T-cell (primary cell): ENCODE measurements around the gene INTS11. TPM values are rescaled to one million over a fixed set of nuclear protein-coding genes. Genes with fewer than 3 reads are reported as not detected.

Experiments
- ATAC-seq, 4 experiments: fragments of 200-7000 bp in 3 of 4; fragments of 150-1000 bp in 1 of 4; cut with Tn5 transposase; replicated peaks in 1 of 4; 1 replicate in 3 of 4; 2 replicates in 1 of 4; pipeline ENCODE4 v1.10.0; 2021; ENCODE audit warnings: moderate library complexity in 3 of 4, mild to moderate bottlenecking in 2 of 4, moderate number of reproducible peaks in 1 of 4
- CTCF ChIA-PET, 2 donors: fragments of 300-600 bp; sonication (Branson Sonifier 250); formaldehyde crosslinking; loops; one replicate each; lab custom pipeline; 2022; ENCODE audit warnings: antibody characterized with exemption in 2 of 2; lab: Charles Lee
- POLR2A ChIA-PET, 2 donors: fragments of 300-600 bp; sonication (Branson Sonifier 250); formaldehyde crosslinking; loops; one replicate each; lab custom pipeline; 2022; ENCODE audit warnings: antibody characterized with exemption in 2 of 2; lab: Charles Lee
- DNase-seq, 35 experiments: peaks; one replicate each; pipeline versions ENCODE4 v3.0.0 to v3.0.0-alpha.2; 2013 to 2023
- H3K27ac ChIP-seq: one replicate; pipeline ENCODE4 v1.5.1; 2013; ENCODE audit warnings: low read length
- H3K27me3 ChIP-seq, 2 experiments: replicated peaks in 1 of 2; 1 replicate in 1 of 2; 2 replicates in 1 of 2; pipeline versions ENCODE4 v1.6.1 to v1.7.0; 2013; ENCODE audit warnings: low read length in 1 of 2, mixed read lengths in 1 of 2; ENCODE audit not compliant: control insufficient read depth in 2 of 2, insufficient read depth in 2 of 2; ENCODE audit errors: extremely low read depth in 1 of 2
- H3K36me3 ChIP-seq, 2 donors: 1 replicate in 1 of 2; 2 replicates in 1 of 2; pipeline versions ENCODE4 v1.6.1 to v1.7.0; 2013; ENCODE audit warnings: low read length in 1 of 2; ENCODE audit not compliant: control insufficient read depth in 2 of 2, insufficient read depth in 1 of 2; ENCODE audit errors: extremely low read depth in 1 of 2
- H3K4me1 ChIP-seq, 2 experiments: 1 replicate in 1 of 2; 2 replicates in 1 of 2; pipeline versions ENCODE4 v1.6.1 to v1.7.0; 2013; ENCODE audit warnings: low read length in 2 of 2, mixed read lengths in 1 of 2; ENCODE audit not compliant: insufficient read depth in 2 of 2, control insufficient read depth in 1 of 2; ENCODE audit errors: extremely low read depth in 1 of 2
- H3K4me3 ChIP-seq, 2 donors: 1 replicate in 1 of 2; 2 replicates in 1 of 2; pipeline versions ENCODE4 v1.5.1 to v1.7.0; 2013; ENCODE audit warnings: mild to moderate bottlenecking in 2 of 2, low read length in 1 of 2, moderate library complexity in 1 of 2; ENCODE audit not compliant: control insufficient read depth in 1 of 2; ENCODE audit errors: extremely low read depth in 1 of 2
- H3K9me3 ChIP-seq: 2 replicates; pipeline ENCODE4 v1.7.0; 2013
- H3K27ac Mint-ChIP-seq, 2 donors: one replicate each; pipeline ENCODE4 v1.8.0; 2020 to 2021; ENCODE audit warnings: mild to moderate bottlenecking in 2 of 2, mixed read lengths in 2 of 2
- H3K27me3 Mint-ChIP-seq, 2 donors: one replicate each; pipeline ENCODE4 v1.8.0; 2021 to 2022; ENCODE audit warnings: mixed read lengths in 2 of 2
- H3K36me3 Mint-ChIP-seq: one replicate; pipeline ENCODE4 v1.8.0; 2021; ENCODE audit warnings: mixed read lengths
- H3K4me1 Mint-ChIP-seq, 3 donors: one replicate each; pipeline ENCODE4 v1.8.0; 2020 to 2022; ENCODE audit warnings: mixed read lengths in 3 of 3, mild to moderate bottlenecking in 1 of 3
- H3K4me3 Mint-ChIP-seq, 3 donors: one replicate each; pipeline ENCODE4 v1.8.0; 2020 to 2022; ENCODE audit warnings: mild to moderate bottlenecking in 3 of 3, mixed read lengths in 3 of 3, moderate library complexity in 3 of 3
- H3K9me3 Mint-ChIP-seq, 3 donors: one replicate each; pipeline ENCODE4 v1.8.0; 2020 to 2022; ENCODE audit warnings: mixed read lengths in 3 of 3
- WGBS: methylation state at CpG from one replicate; pipeline ENCODE4 v1.1.5; 2013; ENCODE audit warnings: missing lambda C conversion rate; ENCODE audit not compliant: insufficient coverage; 5-methylcytosine and 5-hydroxymethylcytosine counted together
- total RNA-seq, 35 experiments: library from RNA in 6 of 35; stranded (reverse) in 6 of 35; fragments of 120-200 nt in 1 of 35; gene quantifications; one replicate each; pipeline versions ENCODE4 v1.2.1 to v1.2.4 and lab custom pipeline; 2013 to 2026

Gene INTS11
- total RNA-seq, 5 donors from 2014 or later (not counting 1 experiment from before 2014, with no cell fraction given): 161 to 200 (median 182) TPM

GRCh38 chr1:1361982-1362423, 37.5 kb upstream of the INTS11 start:
- no peak for ATAC-seq
- ChIA-PET CTCF (no interaction called here), POLR2A (no interaction called here)
- no peak overlapping the region for H3K4me3 ChIP-seq
- WGBS: 51% methylated on average over 9 of the region's 13 CpGs
- no peaks in the 10 kb centered on the region for H3K36me3 Mint-ChIP-seq
- no peak overlapping the region for H3K4me3 Mint-ChIP-seq
- peaks cover 0 to 15% of the 10 kb centered on the region in 2 donors for H3K27me3 Mint-ChIP-seq
- peaks cover 7 to 30% of the 10 kb centered on the region in 2 experiments for H3K4me1 ChIP-seq
- peaks cover 0 to 48% of the 10 kb centered on the region in 2 experiments for H3K27me3 ChIP-seq
- peaks cover 7 to 14% (median 12%) of the 10 kb centered on the region in 3 donors for H3K4me1 Mint-ChIP-seq
- H3K27ac Mint-ChIP-seq: no peak overlapping the region
- H3K9me3 Mint-ChIP-seq: no peaks in the 10 kb centered on the region
- H3K36me3 ChIP-seq: no peaks in the 10 kb centered on the region
- H3K27ac ChIP-seq: no peak overlapping the region
- no peak for DNase-seq
- no peaks in the 10 kb centered on the region for H3K9me3 ChIP-seq

DNA sequence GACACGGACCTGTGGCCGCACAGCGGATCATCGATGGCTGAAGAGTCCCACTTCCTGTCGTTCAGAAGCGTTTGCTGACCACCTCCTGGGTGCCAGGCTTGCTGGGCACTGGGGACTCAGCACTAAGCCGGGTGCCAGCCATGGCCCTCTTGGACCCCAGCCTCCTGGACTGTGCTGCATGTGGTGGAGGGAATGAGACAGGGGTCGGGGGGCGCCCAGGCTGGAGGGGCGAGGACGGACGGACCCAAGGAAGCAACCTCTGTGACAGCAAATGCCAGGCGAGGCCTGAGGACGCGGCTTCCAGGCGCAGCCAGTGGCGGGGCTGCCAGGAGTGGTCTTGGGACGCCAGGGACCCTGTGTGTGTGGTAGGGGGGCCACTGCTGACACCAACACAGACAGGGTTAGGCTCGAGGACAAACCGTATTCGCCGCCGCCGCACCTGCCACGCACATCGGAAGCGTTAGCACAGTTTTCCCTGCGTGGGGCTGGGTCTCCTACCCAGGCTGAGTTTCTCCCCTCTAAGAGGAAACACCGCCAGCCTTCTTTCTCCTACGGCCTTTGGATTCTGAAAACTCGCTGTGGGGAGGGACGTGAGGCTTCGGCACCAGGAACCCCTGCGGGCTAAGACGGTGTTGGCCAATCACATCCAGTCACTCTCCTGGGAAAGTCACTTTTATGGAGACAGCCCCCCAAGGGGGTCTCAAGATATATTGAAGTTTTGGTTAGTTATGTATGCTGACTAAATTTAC, 36.9 kb upstream of the INTS11 start:
- ATAC-seq: no peak
- Histone ChIP-seq H3K4me1 (peaks cover 7 to 30% of the 10 kb centered on the region in 2 experiments), H3K9me3 (no peaks in the 10 kb centered on the region), H3K27me3 (peaks cover 0 to 54% of the 10 kb centered on the region in 2 experiments), H3K4me3 (no peak overlapping the region), H3K27ac (no peak overlapping the region), H3K36me3 (no peaks in the 10 kb centered on the region)
- peaks cover 0 to 15% of the 10 kb centered on the region in 2 donors for H3K27me3 Mint-ChIP-seq
- no peak overlapping the region for H3K27ac Mint-ChIP-seq
- no peak for DNase-seq
- no peak overlapping the region for H3K4me3 Mint-ChIP-seq
- H3K36me3 Mint-ChIP-seq: no peaks in the 10 kb centered on the region
- 82% methylated on average over 20 of the region's 35 CpGs for WGBS
- peaks cover 7 to 14% (median 12%) of the 10 kb centered on the region in 3 donors for H3K4me1 Mint-ChIP-seq
- H3K9me3 Mint-ChIP-seq: no peaks in the 10 kb centered on the region
- CTCF ChIA-PET: no interaction called here
- POLR2A ChIA-PET: no interaction called here

DNA sequence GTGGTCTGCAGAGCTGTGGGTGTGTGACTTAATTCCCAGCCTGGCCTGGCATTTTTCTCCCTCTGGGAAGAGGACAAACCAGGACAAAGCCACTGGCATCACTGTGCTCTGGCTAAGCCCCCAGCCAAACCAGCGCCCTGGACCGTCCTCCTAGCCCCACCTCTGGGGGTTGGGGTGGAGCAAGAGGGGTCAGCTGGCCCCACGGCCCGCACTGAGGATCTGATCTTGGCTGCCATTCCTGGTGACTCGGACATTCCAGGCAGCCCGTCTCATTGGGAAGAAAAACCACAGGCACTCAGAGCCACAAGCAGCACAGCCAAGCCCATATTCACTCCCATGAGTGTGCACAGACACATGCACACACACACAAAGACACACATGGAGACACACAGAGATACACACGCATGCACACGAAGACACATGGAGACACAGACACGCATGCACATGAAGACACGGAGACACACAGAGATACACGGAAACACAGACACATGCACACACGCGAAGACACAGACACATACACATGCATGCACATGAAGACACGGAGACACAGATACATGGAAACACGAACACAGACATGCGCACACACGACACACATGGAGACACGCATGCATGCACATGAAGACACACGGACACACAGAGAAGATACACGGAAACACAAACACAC, 36.2 kb upstream of the INTS11 start:
- DNase-seq (no peak), ATAC-seq (no peak)
- peak overlapping the region in 1 of 2 donors; percentile 31 for H3K27ac Mint-ChIP-seq
- no peaks in the 10 kb centered on the region for H3K36me3 Mint-ChIP-seq
- peaks cover 7 to 14% (median 12%) of the 10 kb centered on the region in 3 donors for H3K4me1 Mint-ChIP-seq
- Histone ChIP-seq H3K27me3 (peaks cover 0 to 59% of the 10 kb centered on the region in 2 experiments), H3K36me3 (no peaks in the 10 kb centered on the region), H3K4me3 (no peak overlapping the region), H3K27ac (no peak overlapping the region), H3K9me3 (no peaks in the 10 kb centered on the region), H3K4me1 (peaks cover 7 to 30% of the 10 kb centered on the region in 2 experiments)
- POLR2A ChIA-PET: no interaction called here
- peaks cover 0 to 15% of the 10 kb centered on the region in 2 donors for H3K27me3 Mint-ChIP-seq
- CTCF ChIA-PET: no interaction called here
- H3K9me3 Mint-ChIP-seq: no peaks in the 10 kb centered on the region
- no peak overlapping the region for H3K4me3 Mint-ChIP-seq
- 87% methylated on average over 18 of the region's 20 CpGs for WGBS

DNA sequence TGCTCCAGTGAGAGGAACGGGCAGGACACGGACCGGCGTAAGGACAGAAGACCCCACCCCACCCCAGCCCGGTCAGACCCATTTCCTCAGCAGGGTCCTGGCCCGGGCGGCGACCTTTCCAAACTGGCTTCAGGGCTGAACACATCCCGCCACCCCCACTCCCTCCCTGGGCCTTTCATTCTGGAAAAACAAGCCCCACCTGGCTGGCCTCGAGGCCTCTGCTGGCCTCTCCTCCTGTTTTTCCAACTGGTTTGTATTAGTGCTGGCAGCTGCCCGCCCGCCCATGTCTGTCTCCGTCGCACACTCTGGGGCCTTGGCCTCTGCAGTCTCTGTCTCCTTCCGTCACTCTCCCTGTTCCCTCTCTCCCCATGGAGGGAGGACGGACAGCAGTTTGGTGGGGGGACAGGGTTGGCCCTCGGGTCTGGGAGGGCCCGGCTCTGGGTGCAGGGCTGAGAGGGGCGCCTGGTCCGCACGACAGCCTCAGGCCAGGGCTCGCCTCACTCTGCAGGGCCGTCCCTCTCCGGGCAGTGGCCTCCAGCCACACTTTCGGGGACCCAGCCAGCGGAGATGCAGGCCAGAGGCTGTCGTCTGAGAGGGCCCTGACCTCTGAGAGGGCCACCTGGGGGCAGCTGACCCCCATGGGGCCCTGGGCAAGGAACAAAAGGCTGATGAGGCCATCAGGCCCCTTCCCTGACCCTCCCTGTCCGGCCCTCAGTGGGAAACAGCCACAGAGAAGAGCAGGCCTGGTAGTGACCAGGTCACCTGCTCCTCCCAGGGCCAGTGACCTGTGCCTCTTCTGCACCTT, 35.4 kb upstream of the INTS11 start:
- no peaks in the 10 kb centered on the region for H3K36me3 Mint-ChIP-seq
- Histone ChIP-seq H3K9me3 (no peaks in the 10 kb centered on the region), H3K27ac (no peak overlapping the region), H3K4me3 (no peak overlapping the region), H3K4me1 (peaks cover 7 to 32% of the 10 kb centered on the region in 2 experiments), H3K27me3 (peaks cover 0 to 59% of the 10 kb centered on the region in 2 experiments), H3K36me3 (no peaks in the 10 kb centered on the region)
- peak overlapping the region in 1 of 2 donors; percentile 69 for H3K27ac Mint-ChIP-seq
- peaks cover 7 to 14% (median 12%) of the 10 kb centered on the region in 3 donors for H3K4me1 Mint-ChIP-seq
- H3K9me3 Mint-ChIP-seq: no peaks in the 10 kb centered on the region
- 83% methylated on average over 19 of the region's 28 CpGs for WGBS
- ChIA-PET POLR2A (no interaction called here), CTCF (interaction anchor here in 1 of 2 donors (0.6 kb wide), 1 partner anchor 12 kb away, joined by 7 read pairs; no protein-coding TSS in a partner anchor)
- H3K4me3 Mint-ChIP-seq: peak overlapping the region in 1 of 3 donors; percentile 73
- ATAC-seq: peak in 1 of 4 experiments; percentile 4
- H3K27me3 Mint-ChIP-seq: peaks cover 0 to 15% of the 10 kb centered on the region in 2 donors
- DNase-seq: no peak

DNA sequence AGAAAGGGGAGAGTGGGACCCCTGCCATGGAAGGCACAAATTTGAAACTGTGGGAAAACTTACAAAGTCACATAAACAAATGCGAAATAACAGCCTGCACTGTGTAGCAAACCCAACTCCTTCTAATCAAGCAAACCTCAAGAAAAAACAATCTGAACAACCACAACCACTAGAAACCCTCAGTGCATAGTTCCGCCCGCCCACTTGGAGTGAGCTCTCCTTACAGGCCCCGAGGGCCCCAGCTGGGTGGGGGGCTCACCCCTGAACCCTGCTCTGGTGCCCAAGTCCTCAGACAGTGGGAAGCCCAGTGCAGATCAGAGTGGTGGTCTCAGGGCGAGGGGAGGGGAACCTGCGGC, 34.8 kb upstream of the INTS11 start:
- Histone ChIP-seq H3K27me3 (peaks cover 0 to 62% of the 10 kb centered on the region in 2 experiments), H3K4me3 (no peak overlapping the region), H3K4me1 (peaks cover 9 to 37% of the 10 kb centered on the region in 2 experiments), H3K27ac (no peak overlapping the region), H3K36me3 (no peaks in the 10 kb centered on the region), H3K9me3 (no peaks in the 10 kb centered on the region)
- ATAC-seq (peak; percentile 39 to 75 (median 64)), DNase-seq (peak in 5 of 35 experiments; percentile 29 to 56 (median 43))
- H3K9me3 Mint-ChIP-seq: no peaks in the 10 kb centered on the region
- H3K4me3 Mint-ChIP-seq: peak overlapping the region in 1 of 3 donors; percentile 73
- no peaks in the 10 kb centered on the region for H3K36me3 Mint-ChIP-seq
- peaks cover 0 to 16% of the 10 kb centered on the region in 2 donors for H3K27me3 Mint-ChIP-seq
- POLR2A ChIA-PET: no interaction called here
- CTCF ChIA-PET: interaction anchor here in 1 of 2 donors (0.6 kb wide), 1 partner anchor 12 kb away, joined by 7 read pairs; no protein-coding TSS in a partner anchor
- WGBS: 40% methylated on average over 5 of the region's 6 CpGs
- peak overlapping the region; percentile 39 to 69 for H3K27ac Mint-ChIP-seq
- peaks cover 7 to 16% (median 12%) of the 10 kb centered on the region in 3 donors for H3K4me1 Mint-ChIP-seq
